MM.1S (cell line): ENCODE measurements around the gene ASXL1.

Experiments
- DNase-seq: peaks from one replicate; pipeline ENCODE4 v3.0.0-alpha.2; 2015
- H2AFZ ChIP-seq: fragments of 300-600 bp; sonication (generic); 2 replicates; pipeline ENCODE4 v1.6.0; 2016; ENCODE audit warnings: antibody characterized with exemption, low read length
- H3F3A ChIP-seq: fragments of 300-600 bp; sonication (generic); 2 replicates; pipeline ENCODE4 v1.6.1; 2016; ENCODE audit warnings: mild to moderate bottlenecking, antibody characterized with exemption, low read length, moderate library complexity, mixed read lengths; ENCODE audit not compliant: insufficient read depth
- H3K27ac ChIP-seq: fragments of 300-600 bp; sonication (generic); 2 replicates; pipeline ENCODE4 v1.5.1; 2016; ENCODE audit warnings: mild to moderate bottlenecking, low read length
- H3K27me3 ChIP-seq: fragments of 300-600 bp; sonication (generic); replicated peaks from 2 replicates; pipeline ENCODE4 v1.6.0; 2016; ENCODE audit warnings: low read length; ENCODE audit not compliant: insufficient read depth
- H3K36me3 ChIP-seq: fragments of 300-600 bp; sonication (generic); replicated peaks from 2 replicates; pipeline ENCODE4 v1.6.1; 2016; ENCODE audit warnings: mild to moderate bottlenecking, low read length, mixed read lengths; ENCODE audit not compliant: insufficient read depth
- H3K4me1 ChIP-seq: fragments of 300-600 bp; sonication (generic); 2 replicates; pipeline ENCODE4 v1.6.1; 2016; ENCODE audit warnings: low read length, mixed read lengths
- H3K4me2 ChIP-seq: fragments of 300-600 bp; sonication (generic); 2 replicates; pipeline ENCODE4 v1.6.0; 2016; ENCODE audit warnings: low read depth, low read length
- H3K4me3 ChIP-seq: fragments of 300-600 bp; sonication (generic); 2 replicates; pipeline ENCODE4 v1.5.1; 2016; ENCODE audit warnings: low read length, mixed read lengths
- H3K79me2 ChIP-seq: fragments of 300-600 bp; sonication (generic); 2 replicates; pipeline ENCODE4 v1.6.1; 2016; ENCODE audit warnings: mixed run types, low read length, mixed read lengths
- H3K9ac ChIP-seq: fragments of 300-600 bp; sonication (generic); 2 replicates; pipeline ENCODE4 v1.6.1; 2016; ENCODE audit warnings: low read length, mixed read lengths
- H3K9me2 ChIP-seq: fragments of 300-600 bp; sonication (generic); replicated peaks from 2 replicates; pipeline ENCODE4 v1.6.1; 2016; ENCODE audit warnings: mild to moderate bottlenecking, low read length, mixed read lengths; ENCODE audit not compliant: insufficient read depth
- H3K9me3 ChIP-seq: fragments of 300-600 bp; sonication (generic); replicated peaks from 2 replicates; pipeline ENCODE4 v1.6.1; 2016; ENCODE audit warnings: mild to moderate bottlenecking, low read length, mixed read lengths; ENCODE audit not compliant: insufficient read depth
- H4K20me1 ChIP-seq: fragments of 300-600 bp; sonication (generic); 2 replicates; pipeline ENCODE4 v1.6.1; 2016; ENCODE audit warnings: mild to moderate bottlenecking, low read length, moderate library complexity, mixed read lengths; ENCODE audit not compliant: insufficient read depth
- CTCF ChIP-seq: fragments of 300-600 bp; sonication (generic); IDR thresholded peaks from 2 replicates; pipeline ENCODE4 v1.5.1; 2016; ENCODE audit warnings: antibody characterized with exemption, low read length, mixed read lengths
- EZH2 ChIP-seq: fragments of 300-600 bp; sonication (generic); optimal IDR thresholded peaks from 2 replicates; pipeline ENCODE3; 2017; ENCODE audit warnings: low read depth, mild to moderate bottlenecking, antibody characterized with exemption, low read length, mixed read lengths
- EZH2phosphoT487 ChIP-seq: fragments of 300-600 bp; sonication (generic); IDR thresholded peaks from 2 replicates; pipeline ENCODE4 v1.6.1; 2018; ENCODE audit warnings: antibody characterized with exemption, low read length

ASXL1 gene

GRCh38 chr20:32473231-32474008, 115.3 kb downstream of the ASXL1 start:
- Histone ChIP-seq H3K79me2 (no peaks in the 10 kb centered on the region), H3K4me1 (no peaks in the 10 kb centered on the region), H3K36me3 (no peaks in the 10 kb centered on the region), H3K27me3 (no peaks in the 10 kb centered on the region), H3K9me3 (no peaks in the 10 kb centered on the region), H3K4me3 (no peak overlapping the region), H3K9ac (no peak overlapping the region), H4K20me1 (no peaks in the 10 kb centered on the region), H3K4me2 (no peak overlapping the region), H3K27ac (no peak overlapping the region), H3K9me2 (no peaks in the 10 kb centered on the region), H2AFZ (no peak overlapping the region), H3F3A (no peaks in the 10 kb centered on the region)
- no peak for DNase-seq
- no peak for TF ChIP-seq CTCF
- TF ChIP-seq EZH2phosphoT487 = no peak
- TF ChIP-seq EZH2 = no peak

GRCh38 chr20:32474009-32474716, 116.0 kb downstream of the ASXL1 start:
- no peak overlapping the region for H3K4me2 ChIP-seq
- no peaks in the 10 kb centered on the region for H3K4me1 ChIP-seq
- no peaks in the 10 kb centered on the region for H3K36me3 ChIP-seq
- TF ChIP-seq EZH2phosphoT487 (no peak), CTCF (no peak), EZH2 (no peak)
- H3F3A ChIP-seq = no peaks in the 10 kb centered on the region
- no peak overlapping the region for H3K4me3 ChIP-seq
- no peak overlapping the region for H2AFZ ChIP-seq
- H3K9ac ChIP-seq = no peak overlapping the region
- H3K27me3 ChIP-seq = no peaks in the 10 kb centered on the region
- H3K79me2 ChIP-seq = no peaks in the 10 kb centered on the region
- no peaks in the 10 kb centered on the region for H3K9me3 ChIP-seq
- no peaks in the 10 kb centered on the region for H4K20me1 ChIP-seq
- H3K27ac ChIP-seq = no peak overlapping the region
- no peaks in the 10 kb centered on the region for H3K9me2 ChIP-seq
- no peak for DNase-seq

- no peaks in the 10 kb centered on the region for H3K4me1 ChIP-seq
Observed at GRCh38 chr20:32474717-32474966, 116.5 kb downstream of the ASXL1 start.

More at GRCh38 chr20:32474717-32474966, 116.5 kb downstream of the ASXL1 start:
- Histone ChIP-seq H3K4me3 (no peak overlapping the region), H3K36me3 (no peaks in the 10 kb centered on the region), H3K9me2 (no peaks in the 10 kb centered on the region), H3K9me3 (no peaks in the 10 kb centered on the region), H4K20me1 (no peaks in the 10 kb centered on the region), H3K4me2 (no peak overlapping the region), H3F3A (no peaks in the 10 kb centered on the region), H2AFZ (no peak overlapping the region), H3K27me3 (no peaks in the 10 kb centered on the region), H3K27ac (no peak overlapping the region), H3K9ac (no peak overlapping the region), H3K79me2 (no peaks in the 10 kb centered on the region)
- TF ChIP-seq EZH2phosphoT487 = no peak
- TF ChIP-seq CTCF = no peak
- no peak for TF ChIP-seq EZH2
- no peak for DNase-seq
